Esophagus squamous epithelium (tissue), 5 donors: ENCODE measurements around the gene APBA2. TPM values are rescaled to one million over a fixed set of nuclear protein-coding genes. Genes with fewer than 3 reads are reported as not detected.

Experiments
- DNase-seq: peaks from one replicate; lab custom pipeline; 2025; lab: John Stamatoyannopoulos, UW
- H3K27ac ChIP-seq, 4 donors: fragments of 200-600 bp; sonication (generic); one replicate each; pipeline ENCODE4 v1.5.1; 2016 to 2019; ENCODE audit warnings: mild to moderate bottlenecking in 1 of 4
- H3K27me3 ChIP-seq, 4 donors: fragments of 200-600 bp; sonication (generic); 1 replicate in 3 of 4; 2 replicates in 1 of 4; pipeline versions ENCODE4 v1.5.1 to v1.6.0; 2017 to 2021; ENCODE audit warnings: antibody characterized with exemption in 1 of 4
- H3K36me3 ChIP-seq, 3 donors: fragments of 200-600 bp; sonication (generic); one replicate each; pipeline ENCODE4 v1.5.1; 2016 to 2019
- H3K4me1 ChIP-seq, 3 donors: fragments of 200-600 bp; sonication (generic); one replicate each; pipeline ENCODE4 v1.5.1; 2017 to 2019
- H3K4me3 ChIP-seq, 4 donors: fragments of 200-600 bp; sonication (generic); 1 replicate in 3 of 4; 2 replicates in 1 of 4; pipeline ENCODE4 v1.5.1; 2016 to 2019; ENCODE audit warnings: mild to moderate bottlenecking in 2 of 4, moderate library complexity in 1 of 4
- H3K9me3 ChIP-seq, 3 donors: fragments of 200-600 bp; sonication (generic); one replicate each; pipeline ENCODE4 v1.5.1; 2016 to 2019
- CTCF ChIP-seq, 6 experiments: fragments of 450-650 bp in 4 of 6; fragments of 200-600 bp in 2 of 6; sonication (generic) in 2 of 6; IDR thresholded peaks; one replicate each; pipeline ENCODE4 v1.5.1; 2016 to 2019; ENCODE audit warnings: antibody characterized with exemption in 6 of 6, mild to moderate bottlenecking in 4 of 6, moderate library complexity in 4 of 6
- POLR2A ChIP-seq, 4 donors: fragments of 450-650 bp; IDR thresholded peaks; one replicate each; pipeline ENCODE4 v1.6.1; 2017; ENCODE audit warnings: antibody characterized with exemption in 4 of 4, mild to moderate bottlenecking in 4 of 4, moderate library complexity in 3 of 4
- WGBS, 2 donors: methylation state at CpG; one replicate each; pipeline ENCODE4 v1.1.5; 2018; 5-methylcytosine and 5-hydroxymethylcytosine counted together
- intact Hi-C: fragments of 100-400 bp; cut with DNase I; formaldehyde crosslinking; loops from one replicate; pipeline ENCODE4 v1.15.0; 2022
- total RNA-seq, 4 donors: library from RNA; depleted of rRNA; stranded (reverse); fragments of >200 nt; gene quantifications; one replicate each; pipeline ENCODE4 v1.1.0, GENCODE V29; 2016
- donor health status: DM: yes; HTN: yes; CAD: no.

APBA2 gene
- total RNA-seq, 4 donors from 2014 or later, result 0.82 to 9.9 (median 1.6) TPM

- H3K27me3 ChIP-seq, result peaks cover 0 to 23% (median 0%) of the 10 kb centered on the region in 4 donors
- 81 to 83% methylated on average over 9 of the region's 9 CpGs for WGBS, 2 donors
- no peak for DNase-seq
- intact Hi-C loops, result no loop called here
- H3K36me3 ChIP-seq, result no peaks in the 10 kb centered on the region
- H3K9me3 ChIP-seq, result no peaks in the 10 kb centered on the region
- H3K4me3 ChIP-seq, result no peak overlapping the region
- H3K27ac ChIP-seq, result no peak overlapping the region
- H3K4me1 ChIP-seq, result peaks cover 3 to 10% (median 4%) of the 10 kb centered on the region in 3 donors
- TF ChIP-seq POLR2A (IDR thresholded peaks at IDR 0.05), result no peak
- TF ChIP-seq CTCF (IDR thresholded peaks at IDR 0.05), result no peak
Observed at GRCh38 chr15:29110733-29111132, 225.0 kb downstream of the APBA2 start.

GRCh38 chr15:29111705-29112281, 226.0 kb downstream of the APBA2 start:
- intact Hi-C loops, result no loop called here
- TF ChIP-seq CTCF (IDR thresholded peaks at IDR 0.05) (no peak), POLR2A (IDR thresholded peaks at IDR 0.05) (no peak)
- WGBS, 2 donors, result 82% methylated on average over 7 of the region's 13 CpGs; no CpG with 5 or more reads in 1 of the 2 donors
- Histone ChIP-seq H3K27ac (no peak overlapping the region), H3K4me3 (no peak overlapping the region), H3K9me3 (no peaks in the 10 kb centered on the region), H3K36me3 (no peaks in the 10 kb centered on the region), H3K27me3 (peaks cover 0 to 27% (median 0%) of the 10 kb centered on the region in 4 donors), H3K4me1 (peaks cover 3 to 12% (median 4%) of the 10 kb centered on the region in 3 donors)
- no peak for DNase-seq

- no peak for TF ChIP-seq POLR2A (IDR thresholded peaks at IDR 0.05)
- no peak for TF ChIP-seq CTCF (IDR thresholded peaks at IDR 0.05)
- H3K4me3 ChIP-seq, result no peak overlapping the region
- peaks cover 3 to 12% (median 4%) of the 10 kb centered on the region in 3 donors for H3K4me1 ChIP-seq
- H3K36me3 ChIP-seq, result no peaks in the 10 kb centered on the region
- WGBS, 2 donors, result 40 to 80% methylated on average over 5 to 11 of the region's 37 CpGs
- H3K27ac ChIP-seq, result no peak overlapping the region
- H3K9me3 ChIP-seq, result no peaks in the 10 kb centered on the region
- no peak for DNase-seq
- intact Hi-C loops, result no loop called here
- H3K27me3 ChIP-seq, result peaks cover 0 to 27% (median 0%) of the 10 kb centered on the region in 4 donors
Observed at GRCh38 chr15:29113336-29114220, 227.8 kb downstream of the APBA2 start.

GRCh38 chr15:29114221-29115092, 228.7 kb downstream of the APBA2 start:
- peaks cover 3 to 12% (median 4%) of the 10 kb centered on the region in 3 donors for H3K4me1 ChIP-seq
- intact Hi-C loops, result no loop called here
- WGBS, 2 donors, result 48 to 53% methylated on average over 15 to 16 of the region's 18 CpGs
- H3K27ac ChIP-seq, result no peak overlapping the region
- no peak for DNase-seq
- TF ChIP-seq POLR2A (IDR thresholded peaks at IDR 0.05) (no peak), CTCF (IDR thresholded peaks at IDR 0.05) (no peak)
- H3K4me3 ChIP-seq, result peak overlapping the region in 1 of 4 donors; percentile 58
- H3K9me3 ChIP-seq, result no peaks in the 10 kb centered on the region
- H3K27me3 ChIP-seq, result peaks cover 0 to 27% (median 0%) of the 10 kb centered on the region in 4 donors
- no peaks in the 10 kb centered on the region for H3K36me3 ChIP-seq
